ENCODE data around the gene GTF2H4. TPM values are rescaled to one million over a fixed set of nuclear protein-coding genes. Genes with fewer than 3 reads are reported as not detected.

GTF2H4 gene
- total and polyA plus RNA-seq, 10 of the 15 experiments (the other 5 are each of a cell fraction or from before 2014, with no cell fraction given), result 1.1 to 43.8 (median 18.9) TPM

DNA sequence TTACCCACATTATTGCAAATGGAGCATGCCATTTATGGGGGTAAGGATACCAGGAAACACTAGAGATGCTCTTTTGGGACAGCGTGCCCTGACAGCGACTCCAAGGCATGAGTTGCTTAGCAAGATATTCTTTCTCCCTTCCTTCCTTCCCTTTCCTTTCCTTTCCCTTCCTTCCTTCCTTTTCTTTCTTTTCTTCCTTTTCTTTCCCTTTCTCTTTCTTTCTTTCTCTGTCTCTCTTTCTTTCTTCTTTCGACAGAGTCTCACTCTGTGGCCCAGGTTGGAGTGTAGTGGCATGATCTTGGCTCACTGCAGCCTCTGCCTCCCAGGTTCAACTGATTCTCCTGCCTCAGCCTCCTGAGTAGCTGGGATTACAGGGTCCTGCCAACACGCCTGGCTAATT, 36.0 kb downstream of the GTF2H4 start:
- Histone ChIP-seq H3K9ac (ENCODE audit: control insufficient read depth, insufficient read depth, low read length) (no peak overlapping the region), H3K27ac (ENCODE audit: control insufficient read depth, insufficient read depth) (no peak overlapping the region), H3K4me1 (ENCODE audit: control insufficient read depth, insufficient read depth, low read length) (no peaks in the 10 kb centered on the region), H2AFZ (ENCODE audit: control insufficient read depth, low read depth, low read length) (no peak overlapping the region), H3K27me3 (replicated peaks in 1 of 2; ENCODE audit: control insufficient read depth in 2 of 2, insufficient read depth in 2 of 2, low read length in 1 of 2) (peaks cover 0 to 3% of the 10 kb centered on the region in 2 experiments; a peak in 3 of 4 replicates), H3K36me3 (ENCODE audit: control insufficient read depth in 2 of 2, insufficient read depth in 2 of 2, low read length in 1 of 2) (no peaks in the 10 kb centered on the region), H4K20me1 (ENCODE audit: control insufficient read depth, insufficient read depth) (no peaks in the 10 kb centered on the region; the same call in 1 of the 2 replicates), H3K4me2 (ENCODE audit: control insufficient read depth, insufficient read depth) (no peak overlapping the region), H3K79me2 (ENCODE audit: control insufficient read depth, insufficient read depth, low read length) (no peaks in the 10 kb centered on the region), H3K4me3 (no peak overlapping the region), H3K9me3 (replicated peaks; ENCODE audit: control insufficient read depth, insufficient read depth, low read length) (no peaks in the 10 kb centered on the region; the same call in 2 of the 3 replicates)
- ChIA-PET SMC1A (ENCODE audit: uncharacterized antibody, unreplicated experiment) (no interaction called here), CTCF (no interaction called here), RAD21 (ENCODE audit: unreplicated experiment) (no interaction called here), POLR2A (no interaction called here)
- intact Hi-C loops (cut with micrococcal nuclease; ENCODE audit: unreplicated experiment) (no loop called here), in situ Hi-C loops (cut with MboI) (no loop called here)
- no TSS peak for BruUV-seq (replicated peaks)
- WGBS (ENCODE audit: insufficient coverage, insufficient replicate concordance, low lambda C conversion rate, missing lambda C conversion rate), result 49% methylated on average over 4 of the region's 4 CpGs
- TF ChIP-seq, protein P1, sequence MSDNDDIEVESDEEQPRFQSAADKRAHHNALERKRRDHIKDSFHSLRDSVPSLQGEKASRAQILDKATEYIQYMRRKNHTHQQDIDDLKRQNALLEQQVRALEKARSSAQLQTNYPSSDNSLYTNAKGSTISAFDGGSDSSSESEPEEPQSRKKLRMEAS (IDR thresholded peaks at IDR 0.05; ENCODE audit: low read depth, low read length), result no peak
- TF ChIP-seq FOXK2 (IDR thresholded peaks at IDR 0.05) (no peak), NFYA (IDR thresholded peaks at IDR 0.05; ENCODE audit: borderline replicate concordance, low read depth, low read length) (no peak), ETV6 (conservative IDR thresholded peaks at IDR 0.05 in 1 of 2, IDR thresholded peaks at IDR 0.05 in 1 of 2; ENCODE audit: borderline replicate concordance in 1 of 2, low read depth in 1 of 2) (no peak), GABPA (IDR thresholded peaks at IDR 0.05; ENCODE audit: low read depth) (no peak), KDM1A (IDR thresholded peaks at IDR 0.05; ENCODE audit: borderline replicate concordance) (no peak), NFIC (IDR thresholded peaks at IDR 0.05; ENCODE audit: low read depth, low read length) (no peak), SUZ12 (IDR thresholded peaks at IDR 0.05; ENCODE audit: unreplicated experiment) (no peak)
- DNase-seq (ENCODE audit: low read depth, low spot score) (no peak), ATAC-seq (no peak), FAIRE-seq (no peak)

DNA sequence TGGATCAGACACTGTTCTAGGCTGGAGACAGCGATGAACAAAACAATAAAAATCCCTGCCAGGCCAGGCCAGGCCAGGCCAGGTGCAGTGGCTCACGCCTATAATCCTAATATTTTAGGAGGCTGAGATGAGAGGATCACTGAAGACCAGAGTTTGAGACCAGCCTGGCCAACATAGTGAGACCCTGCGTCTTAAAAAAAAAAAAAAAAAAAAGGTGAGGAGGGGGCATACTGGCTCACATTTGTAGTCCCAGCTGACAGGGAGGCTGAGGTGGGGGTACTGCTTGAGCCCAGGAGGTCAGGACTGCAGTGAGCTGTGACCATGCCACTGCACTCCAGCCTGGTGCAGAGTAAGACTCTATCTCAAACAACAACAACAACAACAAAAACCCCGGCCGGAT, 37.3 kb downstream of the GTF2H4 start:
- no peak for FAIRE-seq
- Histone ChIP-seq H3K4me1 (ENCODE audit: control insufficient read depth, insufficient read depth, low read length) (no peaks in the 10 kb centered on the region), H3K9ac (ENCODE audit: control insufficient read depth, insufficient read depth, low read length) (no peak overlapping the region), H3K36me3 (ENCODE audit: control insufficient read depth in 2 of 2, insufficient read depth in 2 of 2, low read length in 1 of 2) (no peaks in the 10 kb centered on the region), H3K79me2 (ENCODE audit: control insufficient read depth, insufficient read depth, low read length) (no peaks in the 10 kb centered on the region), H3K27me3 (replicated peaks in 1 of 2; ENCODE audit: control insufficient read depth in 2 of 2, insufficient read depth in 2 of 2, low read length in 1 of 2) (peaks cover 0 to 3% of the 10 kb centered on the region in 2 experiments; a peak in 3 of 4 replicates), H3K9me3 (replicated peaks; ENCODE audit: control insufficient read depth, insufficient read depth, low read length) (no peaks in the 10 kb centered on the region; the same call in 2 of the 3 replicates), H3K4me2 (ENCODE audit: control insufficient read depth, insufficient read depth) (no peak overlapping the region), H2AFZ (ENCODE audit: control insufficient read depth, low read depth, low read length) (no peak overlapping the region), H3K27ac (ENCODE audit: control insufficient read depth, insufficient read depth) (no peak overlapping the region), H4K20me1 (ENCODE audit: control insufficient read depth, insufficient read depth) (no peaks in the 10 kb centered on the region; the same call in 1 of the 2 replicates), H3K4me3 (no peak overlapping the region)
- ChIA-PET RAD21 (ENCODE audit: unreplicated experiment) (no interaction called here), POLR2A (no interaction called here), CTCF (interaction anchor here (0.6 kb wide), 1 partner anchor 119 kb away, joined by 3 read pairs; no protein-coding TSS in a partner anchor), SMC1A (ENCODE audit: uncharacterized antibody, unreplicated experiment) (no interaction called here)
- no peak for DNase-seq (ENCODE audit: low read depth, low spot score)
- no TSS peak for BruUV-seq (replicated peaks)
- TF ChIP-seq MTA3 (IDR thresholded peaks at IDR 0.05; ENCODE audit: borderline replicate concordance, low read length) (no peak), ATF7 (IDR thresholded peaks at IDR 0.05; ENCODE audit: low read depth) (no peak), HDGF (IDR thresholded peaks at IDR 0.05) (no peak)
- TF ChIP-seq, protein P2, sequence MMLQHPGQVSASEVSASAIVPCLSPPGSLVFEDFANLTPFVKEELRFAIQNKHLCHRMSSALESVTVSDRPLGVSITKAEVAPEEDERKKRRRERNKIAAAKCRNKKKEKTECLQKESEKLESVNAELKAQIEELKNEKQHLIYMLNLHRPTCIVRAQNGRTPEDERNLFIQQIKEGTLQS (IDR thresholded peaks at IDR 0.05; ENCODE audit: borderline replicate concordance, extremely low read depth, low read depth, low read length), result no peak
- no peak for ATAC-seq
- intact Hi-C loops (cut with micrococcal nuclease; ENCODE audit: unreplicated experiment), result no loop called here
- in situ Hi-C loops (cut with MboI), result no loop called here
- 62% methylated on average over 4 of the region's 5 CpGs for WGBS (ENCODE audit: insufficient coverage, insufficient replicate concordance, low lambda C conversion rate, missing lambda C conversion rate)
